GM21528 (cell line): ENCODE data around the gene ERF.

Source experiments
- ATAC-seq: cut with Tn5 transposase; IDR thresholded peaks from one replicate; pipeline ENCODE4 v1.9.1; 2021; ENCODE audit warnings: mild to moderate bottlenecking, moderate library complexity; ENCODE audit not compliant: unreplicated experiment, low FRiP score

The ERF gene

DNA sequence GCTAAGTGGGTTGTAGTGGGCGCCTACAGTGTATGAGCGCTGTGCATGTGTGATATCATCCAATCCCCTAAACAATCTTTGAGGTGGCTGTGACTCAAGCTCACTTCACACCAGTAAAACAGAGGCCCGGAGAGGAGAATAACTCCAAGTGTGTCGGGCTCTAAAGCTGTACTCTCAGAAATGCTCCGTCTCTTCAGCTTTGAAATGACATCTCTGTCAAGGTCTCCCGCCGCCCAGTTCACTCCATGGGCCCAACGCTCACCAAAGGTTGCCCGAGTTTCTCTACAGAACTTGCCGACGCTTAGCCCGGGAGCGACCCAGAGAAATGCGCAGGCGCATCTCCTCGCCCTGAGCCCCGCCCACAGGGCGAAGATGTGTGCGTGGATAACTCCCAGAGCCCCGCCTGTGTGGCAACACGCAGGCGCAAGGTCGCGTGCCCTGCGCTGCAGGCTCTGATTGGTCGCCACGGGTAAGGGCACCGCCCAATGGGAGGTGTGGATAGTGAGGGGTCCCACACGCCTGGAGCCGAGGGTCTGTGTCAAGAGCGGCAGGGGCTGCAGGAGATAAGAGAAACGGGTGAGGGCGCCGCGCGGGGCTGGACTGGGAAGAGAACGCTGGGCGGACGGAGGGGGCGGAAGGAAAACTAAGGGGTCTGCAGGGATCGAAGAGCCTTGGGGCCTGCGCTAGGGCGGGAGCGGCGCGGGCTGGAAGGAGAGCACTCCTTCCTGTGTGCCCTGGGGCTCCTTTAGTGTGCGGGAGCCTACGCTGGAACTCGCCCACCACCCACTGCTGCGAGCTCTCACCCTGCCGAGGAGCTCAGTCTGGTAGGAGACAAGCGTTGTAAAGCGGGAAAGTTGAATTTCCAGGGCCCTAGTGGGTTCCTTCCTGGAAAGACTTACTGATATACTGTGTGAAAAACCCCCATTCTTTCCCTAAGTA, 34.8 kb downstream of the ERF start, which contains the start of gene ZNF526:
ZNF526 (plus strand) TSS at position 501 of the 939 bp plus-strand sequence. CDS start 4,092 bp downstream, outside the sequence.
- peak; percentile 70 for ATAC-seq

DNA sequence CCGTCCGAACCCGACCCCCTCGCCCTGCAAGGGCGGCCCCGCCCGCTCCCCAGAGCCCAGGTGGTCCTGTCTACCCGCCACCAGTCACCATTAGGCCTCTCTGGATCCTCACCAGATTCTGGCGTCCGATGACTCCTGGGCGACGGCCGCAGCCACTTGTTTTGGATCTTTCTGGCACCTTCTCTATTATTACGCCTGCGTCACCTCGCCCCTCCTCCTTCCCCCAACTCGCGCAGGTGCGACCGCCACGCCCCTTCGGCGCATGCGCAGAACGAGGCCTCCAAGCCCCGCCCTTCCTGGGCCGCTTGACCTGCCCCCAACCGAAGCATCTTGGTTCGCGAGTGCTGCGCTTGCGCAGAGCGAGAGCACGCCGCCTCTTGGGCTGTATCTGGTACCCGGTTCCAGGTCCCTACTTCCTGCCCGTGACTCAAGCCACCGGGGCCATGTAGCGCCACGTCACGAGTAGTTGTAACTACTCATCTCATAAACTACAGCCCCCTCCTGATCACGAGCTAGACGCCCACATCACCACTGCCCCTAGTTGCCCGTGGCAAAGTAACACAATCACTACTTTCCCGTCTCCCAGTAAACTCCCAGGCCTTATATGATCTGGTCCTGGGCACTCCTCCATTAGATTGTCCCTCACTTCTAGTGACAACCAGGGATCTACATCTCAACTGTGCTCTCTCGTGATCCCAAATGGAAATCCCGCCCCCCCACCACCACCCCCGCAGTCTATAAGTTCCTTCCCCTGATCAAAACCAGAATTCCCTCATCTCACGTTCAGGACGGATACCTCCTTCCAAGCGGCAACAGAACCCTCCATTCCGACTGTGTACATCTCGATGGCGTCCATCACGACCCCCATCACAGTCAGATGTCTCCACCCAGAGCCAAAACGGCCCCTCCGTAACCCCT, 37.1 kb downstream of the ERF start, which contains the start of gene DEDD2:
DEDD2 (minus strand) TSS at position 158 of the 918 bp plus-strand sequence. CDS start 670 bp downstream, outside the sequence.
- ATAC-seq, result peak; percentile 55

DNA sequence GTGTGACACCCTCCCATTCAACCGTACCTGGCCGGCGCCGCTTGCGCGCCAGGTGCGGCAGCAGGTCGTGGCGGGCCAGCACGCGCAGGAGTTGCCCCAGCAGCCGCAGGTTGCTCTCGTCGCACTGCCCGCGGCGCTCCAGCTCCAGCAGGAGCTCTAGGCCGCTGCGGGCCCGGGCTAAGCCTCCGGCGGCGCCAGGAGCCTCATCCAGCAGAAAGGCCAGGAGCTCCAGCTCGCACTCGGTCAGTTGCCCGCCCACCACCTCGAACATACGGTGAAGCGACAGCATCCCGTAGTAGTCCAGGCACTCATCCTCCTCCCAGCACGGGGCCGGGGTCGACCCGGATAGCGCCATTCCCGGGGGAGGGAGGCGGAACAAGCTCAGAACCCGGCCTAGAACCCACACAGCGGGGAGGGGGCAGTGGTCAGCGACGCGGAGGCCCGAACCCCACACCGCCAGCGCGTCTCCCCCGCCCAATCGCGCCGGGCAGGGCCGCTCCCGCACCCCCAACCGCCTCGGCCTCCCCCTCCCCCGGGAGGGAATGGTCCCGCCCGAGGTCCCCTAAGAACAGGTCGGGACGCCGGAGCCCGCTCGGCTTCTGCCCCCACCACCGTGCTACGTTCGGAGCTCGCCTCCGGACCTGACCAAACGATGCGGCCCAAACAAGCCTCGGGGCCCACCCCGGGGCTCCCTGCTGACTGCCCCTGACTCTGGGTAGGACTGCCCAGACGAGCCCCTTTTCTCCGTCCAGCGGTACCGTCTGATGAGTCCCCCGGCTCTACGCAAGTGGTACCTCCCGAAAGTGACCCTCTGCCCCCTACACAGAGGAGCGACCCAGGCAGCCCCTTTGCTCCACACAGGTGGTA, 38.0 kb downstream of the ERF start:
- peak; percentile 11 for ATAC-seq

DNA sequence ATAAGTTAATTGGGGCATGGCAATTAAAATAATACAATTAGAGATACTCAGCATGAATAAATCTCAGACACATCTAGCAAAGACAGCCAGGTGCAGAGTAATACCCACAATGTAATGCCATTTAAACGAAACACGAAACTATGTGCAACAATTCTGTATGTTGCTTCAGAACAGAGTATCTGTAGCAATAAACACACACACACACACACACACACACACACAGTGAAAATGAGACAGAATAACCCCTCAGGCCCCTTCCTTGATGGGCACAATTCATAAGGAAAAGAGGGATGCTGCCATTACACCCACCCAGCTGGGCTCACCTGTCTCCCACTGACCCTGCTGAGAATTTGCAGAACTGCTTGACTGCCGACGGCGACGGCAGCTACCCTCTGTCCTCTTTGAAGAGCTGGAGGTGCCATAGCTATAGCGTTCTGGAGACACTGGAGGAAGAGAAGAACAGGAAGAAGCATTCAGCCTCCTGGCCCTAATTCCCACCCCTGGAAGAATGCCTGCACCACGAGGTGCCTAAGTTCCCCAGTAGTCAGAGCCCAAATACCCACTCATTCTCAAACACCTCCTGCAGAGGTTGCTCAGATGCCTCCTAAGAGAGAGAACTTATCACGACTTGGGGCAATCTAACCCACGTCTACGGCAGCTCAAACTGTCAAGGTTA, 40.0 kb downstream of the ERF start:
- no peak for ATAC-seq

DNA sequence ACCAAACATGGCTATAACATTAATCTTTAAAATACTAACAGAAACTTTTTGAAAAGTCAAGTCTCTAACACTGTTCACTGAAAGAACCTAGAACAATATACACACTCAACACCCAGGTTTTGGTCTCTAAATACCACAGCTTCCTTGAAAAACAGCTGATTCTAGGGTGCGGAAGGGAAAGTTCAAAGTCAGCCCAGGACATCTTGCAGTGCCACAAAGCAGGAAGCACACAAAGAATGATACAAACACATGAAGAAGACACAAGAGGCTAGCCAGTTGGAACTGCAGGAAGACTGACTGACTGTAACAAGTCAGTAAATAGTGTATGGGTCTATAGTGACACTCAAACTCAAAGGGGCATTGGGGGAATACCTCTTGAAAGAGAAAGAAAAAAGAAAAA, 42.0 kb downstream of the ERF start:
- no peak for ATAC-seq

DNA sequence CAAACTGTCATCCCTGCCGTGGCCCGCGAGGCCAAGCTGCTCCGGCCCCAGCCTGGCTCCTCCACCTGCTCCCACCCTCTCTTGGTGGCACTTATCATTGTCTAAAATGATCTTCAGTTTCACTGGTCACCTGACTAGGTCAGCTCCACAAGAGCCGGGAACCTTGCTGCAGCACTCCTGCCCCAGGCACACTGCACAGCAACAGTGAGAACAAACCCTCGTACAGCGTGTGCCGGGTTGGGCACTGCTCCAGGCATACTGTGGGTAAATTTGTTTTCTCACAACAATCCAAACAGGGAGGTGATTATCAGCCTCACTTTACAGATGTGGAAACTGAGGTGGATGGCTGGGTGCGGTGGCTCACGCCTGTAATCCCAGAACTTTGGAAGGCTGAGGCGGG, 46.3 kb downstream of the ERF start:
- ATAC-seq, result no peak

DNA sequence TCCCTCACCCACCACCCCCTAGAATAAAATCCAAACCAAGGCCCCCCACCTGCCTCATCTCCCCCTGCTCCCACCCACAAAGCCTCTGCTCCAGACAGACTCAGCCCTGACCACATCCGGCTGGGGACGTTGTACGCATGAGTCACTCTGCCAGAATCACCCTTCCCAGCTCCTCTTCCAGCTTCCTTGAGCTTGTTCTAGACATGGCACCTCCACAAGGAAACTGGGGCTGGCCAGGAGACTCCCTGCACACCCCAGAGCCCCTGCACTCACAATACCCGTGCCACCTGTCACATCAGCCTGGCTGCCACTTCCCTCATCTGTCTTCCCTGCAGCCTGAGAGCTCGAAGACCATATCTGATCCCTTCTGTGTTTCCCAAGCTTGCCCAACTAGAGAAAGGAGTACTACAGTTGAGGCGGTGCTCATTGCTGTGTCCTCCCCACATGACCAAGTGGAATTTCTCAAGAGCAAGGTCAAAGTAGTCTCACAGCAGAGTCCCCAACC, 47.1 kb downstream of the ERF start:
- no peak for ATAC-seq

DNA sequence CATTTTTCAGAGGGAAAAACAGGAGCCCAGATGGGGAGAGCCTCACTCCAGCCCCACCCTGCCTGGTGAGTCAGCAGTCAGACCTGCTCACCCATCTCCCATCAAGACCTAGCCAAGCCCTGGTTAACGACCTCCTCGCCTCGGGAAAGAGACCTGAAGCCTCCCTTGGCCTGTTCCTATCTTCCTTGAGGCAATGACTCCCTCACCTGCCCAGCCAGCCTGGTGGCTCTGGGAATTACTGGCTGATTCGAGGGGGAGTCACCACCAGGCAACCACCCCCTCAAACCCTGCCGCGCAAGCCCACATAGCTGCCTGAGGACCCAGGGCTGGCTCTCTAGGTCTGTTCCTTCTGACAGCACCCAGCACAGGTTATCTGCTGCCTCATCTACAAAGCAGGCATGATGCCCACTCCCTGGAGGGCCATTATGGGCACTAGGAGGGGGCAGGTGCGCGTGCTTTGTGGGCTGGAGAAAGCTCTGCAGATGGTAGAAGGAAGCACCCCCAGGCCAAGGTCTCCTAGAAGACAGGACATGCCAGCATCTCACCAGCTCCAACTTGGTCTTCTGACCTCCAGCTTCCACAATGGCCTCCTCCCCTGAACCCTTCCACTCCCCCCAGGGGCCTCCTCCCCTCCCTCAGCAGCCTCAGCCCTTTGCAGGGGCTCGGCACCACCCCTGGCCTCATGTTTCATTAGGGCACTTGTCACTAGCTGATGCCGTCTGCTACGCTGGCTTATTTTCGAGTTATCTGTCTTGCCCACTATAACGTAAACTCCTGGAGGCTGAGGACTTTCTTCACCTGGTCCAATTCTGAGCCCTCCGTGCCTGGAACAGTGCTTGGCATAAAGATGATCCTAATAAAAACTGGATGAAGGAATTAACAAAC, 47.8 kb downstream of the ERF start:
- no peak for ATAC-seq

DNA sequence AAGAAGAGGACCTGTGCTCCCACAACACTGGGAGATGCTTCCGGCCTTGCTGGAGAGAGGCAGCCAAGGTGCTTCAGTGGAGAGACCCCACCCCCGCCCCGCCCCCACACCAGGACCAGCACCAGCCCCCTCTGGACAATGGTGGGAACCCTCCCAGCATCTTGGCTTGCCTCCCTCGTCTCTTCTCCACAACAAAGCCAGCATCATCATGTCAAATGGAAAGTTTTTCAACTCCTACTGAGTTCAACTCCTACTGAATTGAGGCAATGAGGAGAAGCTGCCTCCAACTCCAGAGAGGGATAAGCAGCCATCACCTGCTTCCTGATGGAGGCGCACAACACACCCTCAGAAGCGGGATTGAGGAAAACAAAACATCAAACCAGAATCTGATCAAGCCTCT, 50.3 kb downstream of the ERF start:
- ATAC-seq, result no peak

DNA sequence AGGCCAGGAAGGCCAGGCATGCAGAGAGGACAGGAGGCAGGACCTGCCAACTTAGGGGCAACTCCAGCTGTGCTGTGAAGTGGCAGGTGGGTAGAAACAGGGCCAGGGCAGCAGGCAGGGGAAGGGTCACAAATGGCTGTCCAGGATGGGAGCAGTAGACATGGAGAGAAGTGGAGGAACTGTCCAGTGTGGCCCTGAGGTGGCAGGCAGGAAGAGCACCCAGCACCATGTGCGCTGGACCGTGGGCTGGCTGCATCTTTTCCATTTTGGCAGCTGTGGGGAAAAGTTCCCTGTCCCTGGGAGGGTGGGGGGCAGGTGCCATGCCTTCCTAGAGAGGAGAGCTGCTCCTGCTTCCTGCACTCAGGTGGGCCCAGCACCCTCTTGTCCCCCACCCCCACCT, 51.2 kb downstream of the ERF start:
- ATAC-seq, result no peak

DNA sequence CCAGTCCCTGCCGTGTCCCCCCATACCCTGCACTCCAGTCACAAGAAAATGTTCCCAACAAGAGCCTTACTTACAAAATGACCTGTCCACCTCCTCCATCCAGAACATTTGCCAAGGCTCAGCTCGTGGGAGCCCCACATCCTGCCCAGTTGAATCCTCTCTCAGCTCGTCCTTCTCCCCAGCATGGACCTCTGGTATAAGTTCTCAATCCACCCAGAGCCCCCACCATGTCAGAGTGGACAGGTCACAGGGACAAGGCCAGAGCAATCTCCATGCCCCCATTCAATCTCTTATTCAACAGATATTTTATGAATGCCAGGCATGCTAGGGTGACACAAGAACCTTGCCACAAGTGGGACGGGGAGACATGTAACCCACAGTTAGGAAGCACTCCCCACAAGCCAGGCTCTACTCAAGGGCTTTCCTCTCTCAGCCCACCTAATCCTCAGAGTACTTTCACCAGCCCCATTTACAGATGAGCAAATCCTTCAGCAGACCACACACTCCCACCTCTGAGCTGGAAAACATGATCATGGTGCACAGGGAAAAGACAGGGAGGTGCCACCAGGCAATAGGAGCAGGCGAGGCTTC, 52.5 kb downstream of the ERF start:
- no peak for ATAC-seq

DNA sequence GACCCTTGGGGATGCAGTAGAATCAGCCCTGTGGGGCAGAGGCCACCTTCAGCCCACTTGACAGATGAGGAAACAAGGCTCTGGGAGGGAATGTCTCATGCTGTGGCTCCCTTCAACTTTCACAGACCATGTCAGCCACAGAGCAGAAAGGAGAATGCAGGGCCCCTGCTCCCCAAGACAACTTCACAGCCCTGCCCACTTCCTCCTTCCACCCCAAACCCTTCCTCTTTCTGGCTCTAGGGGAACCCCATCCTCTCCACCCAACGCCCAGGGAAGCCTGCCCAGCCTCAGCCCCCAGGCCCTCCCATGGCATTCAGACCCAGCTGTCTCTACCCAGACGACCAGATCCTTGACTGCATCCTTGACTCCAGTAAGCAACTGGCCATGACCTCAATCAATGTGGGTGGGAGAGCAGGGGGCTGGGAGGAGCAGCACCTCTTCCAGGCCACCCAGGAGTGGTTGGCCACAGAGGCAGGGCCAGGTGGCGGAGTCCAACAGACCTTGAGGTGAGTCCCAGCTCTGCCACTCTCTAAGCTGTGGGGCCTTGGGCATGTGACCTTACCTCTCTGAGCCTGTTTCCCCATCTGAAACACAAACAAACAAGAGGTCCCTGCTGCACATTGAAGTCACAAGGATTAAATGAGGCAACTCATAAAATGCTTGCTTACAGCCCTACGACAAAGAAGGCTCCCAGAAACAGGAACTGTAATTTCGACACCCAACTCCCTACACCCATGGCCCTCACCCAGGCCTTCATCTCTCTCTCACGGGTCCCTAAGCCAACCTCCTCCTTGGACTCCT, 53.2 kb downstream of the ERF start:
- ATAC-seq, result no peak

DNA sequence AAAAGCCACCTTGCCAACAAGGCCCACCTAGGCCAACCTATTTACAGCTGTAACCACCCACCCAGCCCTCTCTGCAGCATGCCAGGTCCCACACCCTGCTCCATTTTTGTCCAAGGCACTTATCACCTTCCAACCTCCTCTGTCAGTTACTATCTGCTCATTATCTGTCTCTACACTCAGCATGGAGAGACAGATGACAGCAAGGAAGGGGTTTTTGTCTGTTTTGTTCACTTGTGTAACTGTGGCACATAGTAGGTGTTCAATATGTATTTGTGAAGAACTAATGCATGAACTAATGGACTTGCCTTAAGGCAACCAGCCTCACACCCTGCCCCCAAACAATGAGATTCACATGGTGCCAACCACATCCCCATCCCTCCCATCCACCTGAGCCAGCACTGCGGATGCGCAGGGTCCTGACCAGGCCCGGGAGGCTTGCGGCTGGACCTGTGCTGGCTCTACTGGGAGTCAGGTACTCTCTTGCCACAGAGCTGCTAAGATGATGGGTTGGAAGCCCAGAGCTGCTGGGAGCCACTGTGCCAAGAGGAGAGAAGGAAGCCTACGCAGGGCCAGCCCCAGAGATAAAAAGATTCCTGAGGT, 54.7 kb downstream of the ERF start:
- ATAC-seq, result no peak

DNA sequence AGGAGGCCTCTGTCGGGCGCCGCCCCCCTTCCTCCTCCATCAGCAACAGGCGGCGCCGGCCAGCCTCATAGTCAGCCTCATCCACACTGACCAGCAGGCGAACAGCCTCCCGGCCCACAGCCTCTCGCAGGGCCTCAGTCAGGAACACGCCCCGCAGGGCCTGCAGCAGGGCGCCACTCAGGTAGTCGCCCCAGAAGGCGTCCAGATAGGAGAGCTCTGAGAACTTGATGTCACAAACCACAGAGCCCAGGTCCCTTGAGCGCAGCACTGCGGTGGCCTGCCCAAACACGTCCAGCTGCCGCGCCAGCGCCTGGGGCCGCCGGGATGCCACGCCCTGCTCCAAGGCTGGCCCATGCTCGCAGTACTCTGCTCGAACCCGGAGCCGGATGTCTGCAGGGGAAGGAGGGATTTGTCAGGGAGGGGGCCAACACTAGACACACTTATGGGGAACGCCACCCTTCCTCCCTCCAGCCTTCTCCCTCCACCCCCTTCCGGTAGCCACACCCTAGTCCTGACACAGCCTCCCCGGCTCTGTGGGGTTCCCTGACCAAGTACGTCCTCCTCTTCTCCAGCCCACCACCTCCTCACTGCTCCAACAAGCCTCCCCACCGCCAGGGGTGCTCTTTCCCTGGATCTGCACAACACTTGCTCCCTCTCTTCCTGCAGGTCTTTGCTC, 55.4 kb downstream of the ERF start:
- peak; percentile 45 for ATAC-seq

DNA sequence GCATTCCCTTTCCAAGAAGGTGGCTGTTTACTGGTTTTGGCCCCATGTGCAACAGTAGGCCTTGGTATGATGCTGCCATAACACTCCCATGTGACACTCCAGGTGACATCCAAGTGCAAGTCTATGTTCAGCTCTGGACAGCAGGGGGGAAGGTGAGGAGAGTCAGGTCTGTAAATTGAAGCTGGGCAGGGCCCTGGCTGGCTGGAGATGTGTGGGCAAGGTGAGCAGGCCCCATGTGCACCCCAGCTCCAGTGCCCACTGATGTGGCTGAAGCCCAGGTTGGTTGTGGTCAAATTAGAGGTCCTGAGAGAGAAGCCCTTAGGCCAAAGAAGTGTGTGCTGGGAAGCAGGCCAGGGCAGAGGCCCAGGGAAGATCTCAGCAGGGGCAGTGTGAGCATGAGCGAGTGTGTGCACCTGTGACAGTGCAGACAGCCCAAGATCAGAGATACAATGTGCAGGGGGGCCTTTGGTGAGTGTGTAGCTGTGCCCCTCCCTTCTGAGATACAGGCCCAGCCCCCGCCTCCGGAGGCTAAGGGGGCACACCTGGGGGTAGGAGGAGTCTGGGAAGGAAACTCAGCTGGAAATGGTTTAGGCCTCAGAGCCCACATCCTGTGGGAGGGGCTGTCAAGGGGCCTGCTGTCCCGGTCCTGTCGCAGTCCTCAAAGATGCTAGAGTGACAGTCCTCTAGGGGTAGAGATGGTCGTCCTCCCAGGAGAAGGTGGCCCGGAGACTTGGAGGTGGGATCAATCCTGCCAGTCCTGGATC, 56.1 kb downstream of the ERF start:
- ATAC-seq, result peak; percentile 37
